Effector memory CD4-positive, alpha-beta T cell (primary cell): ENCODE results near the gene PBOV1.

Experiments
- DNase-seq, 3 donors: peaks; one replicate each; pipeline ENCODE4 v3.0.0-alpha.2; 2020
- H3K27ac ChIP-seq: 2 replicates; pipeline ENCODE4 v1.7.0; 2013; ENCODE audit warnings: mild to moderate bottlenecking, low read length, moderate library complexity; ENCODE audit not compliant: insufficient read depth, poor library complexity, severe bottlenecking
- H3K27me3 ChIP-seq: replicated peaks from 2 replicates; pipeline ENCODE4 v1.7.0; 2013; ENCODE audit warnings: mild to moderate bottlenecking, low read length; ENCODE audit not compliant: insufficient read depth, control insufficient read depth, poor library complexity, severe bottlenecking
- H3K36me3 ChIP-seq: 2 replicates; pipeline ENCODE4 v1.7.0; 2013; ENCODE audit warnings: mild to moderate bottlenecking, low read length, moderate library complexity; ENCODE audit not compliant: control insufficient read depth, insufficient read depth
- H3K4me1 ChIP-seq: 2 replicates; pipeline ENCODE4 v1.7.0; 2013; ENCODE audit warnings: low read length, mild to moderate bottlenecking; ENCODE audit not compliant: control insufficient read depth, insufficient read depth, poor library complexity, severe bottlenecking
- H3K4me3 ChIP-seq: 2 replicates; pipeline ENCODE4 v1.7.0; 2013; ENCODE audit warnings: low read length, low read depth, mild to moderate bottlenecking; ENCODE audit not compliant: insufficient read depth, poor library complexity, severe bottlenecking
- H3K9me3 ChIP-seq: 2 replicates; pipeline ENCODE4 v1.7.0; 2013; ENCODE audit warnings: mild to moderate bottlenecking, low read length, moderate library complexity; ENCODE audit not compliant: control insufficient read depth

The PBOV1 gene

DNA sequence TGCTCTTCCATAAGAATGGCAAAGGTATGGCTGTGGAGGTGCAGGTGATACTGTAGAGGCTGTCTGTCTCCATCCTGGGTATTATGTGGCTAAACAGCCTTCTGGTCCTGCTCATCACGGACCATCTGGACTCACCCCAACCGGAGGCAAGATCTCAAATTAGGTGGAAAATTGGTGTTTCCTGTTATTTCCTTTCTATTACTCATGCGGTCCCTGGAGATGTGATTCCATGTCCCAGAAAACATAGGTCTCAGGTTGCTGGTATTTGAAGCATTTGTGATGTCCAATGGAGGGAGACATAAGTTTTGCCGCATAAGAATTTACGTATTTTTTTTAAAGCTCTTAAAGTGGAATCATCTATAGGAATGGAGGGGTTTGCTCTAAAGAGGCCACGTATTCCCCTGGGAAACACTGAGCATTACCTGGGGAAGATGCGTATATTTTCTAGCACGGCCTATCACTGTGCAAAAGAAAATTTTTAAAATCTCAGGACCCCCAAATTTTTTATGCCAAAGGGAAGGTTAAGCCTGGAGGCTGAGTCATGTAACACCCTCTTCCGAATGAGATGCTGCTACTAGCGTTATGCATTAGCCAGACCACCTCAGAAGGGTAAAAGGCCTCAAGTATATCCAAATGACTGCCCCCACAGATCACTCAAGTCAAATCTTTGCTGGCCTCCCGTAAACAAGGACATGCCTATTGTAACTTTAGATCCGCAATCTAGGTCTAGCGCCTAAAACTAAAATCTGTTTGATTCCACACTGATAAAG lies 22.4 kb upstream of the PBOV1 start:
- Histone ChIP-seq H3K27ac (no peak overlapping the region), H3K9me3 (no peaks in the 10 kb centered on the region), H3K4me1 (no peaks in the 10 kb centered on the region), H3K4me3 (no peak overlapping the region), H3K36me3 (no peaks in the 10 kb centered on the region), H3K27me3 (peaks cover 3% of the 10 kb centered on the region)
- no peak for DNase-seq

DNA sequence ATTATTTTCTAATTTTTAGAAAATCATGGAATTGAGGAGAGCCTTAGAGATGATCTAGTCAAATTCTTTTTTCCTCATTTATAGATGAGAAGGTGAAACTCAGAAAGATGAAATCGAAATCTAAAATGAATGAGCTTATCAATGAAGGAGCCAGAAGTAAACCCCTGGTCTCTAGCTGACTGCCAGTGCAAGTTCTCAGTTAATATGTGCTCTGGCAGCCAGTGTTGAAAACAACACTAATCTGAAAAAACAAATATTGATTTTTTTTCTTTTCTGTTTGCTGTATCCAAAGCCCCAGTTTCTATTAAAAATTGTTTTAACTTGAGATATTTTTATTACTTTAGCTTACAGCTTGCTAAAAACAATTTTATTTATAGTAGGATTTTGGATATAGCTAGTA lies 21.5 kb upstream of the PBOV1 start:
- no peak overlapping the region for H3K27ac ChIP-seq
- peaks cover 3% of the 10 kb centered on the region for H3K27me3 ChIP-seq
- no peaks in the 10 kb centered on the region for H3K9me3 ChIP-seq
- no peak for DNase-seq
- no peaks in the 10 kb centered on the region for H3K36me3 ChIP-seq
- no peak overlapping the region for H3K4me3 ChIP-seq
- no peaks in the 10 kb centered on the region for H3K4me1 ChIP-seq

DNA sequence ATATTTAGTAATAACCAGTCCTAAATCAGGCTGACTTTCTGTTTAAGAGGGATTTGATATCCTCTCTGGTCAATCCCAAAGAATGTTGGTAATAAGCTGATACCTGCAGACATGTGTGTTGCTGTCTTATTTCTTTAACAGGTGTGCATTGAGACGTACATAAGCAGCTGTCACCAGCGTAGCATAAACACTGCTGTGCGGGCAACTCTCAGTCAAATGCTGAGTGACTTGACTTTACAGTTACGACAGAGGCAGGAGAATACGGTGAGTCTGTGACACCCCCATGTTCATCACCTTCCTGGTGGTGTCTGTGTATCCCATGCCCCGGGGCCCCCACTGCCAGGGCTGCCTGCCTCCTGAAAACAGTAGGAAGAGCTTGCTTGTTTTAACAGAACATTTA lies 20.1 kb upstream of the PBOV1 start:
- Histone ChIP-seq H3K4me1 (no peaks in the 10 kb centered on the region), H3K4me3 (no peak overlapping the region), H3K9me3 (no peaks in the 10 kb centered on the region), H3K27me3 (peaks cover 3% of the 10 kb centered on the region), H3K36me3 (no peaks in the 10 kb centered on the region), H3K27ac (no peak overlapping the region)
- DNase-seq = no peak

DNA sequence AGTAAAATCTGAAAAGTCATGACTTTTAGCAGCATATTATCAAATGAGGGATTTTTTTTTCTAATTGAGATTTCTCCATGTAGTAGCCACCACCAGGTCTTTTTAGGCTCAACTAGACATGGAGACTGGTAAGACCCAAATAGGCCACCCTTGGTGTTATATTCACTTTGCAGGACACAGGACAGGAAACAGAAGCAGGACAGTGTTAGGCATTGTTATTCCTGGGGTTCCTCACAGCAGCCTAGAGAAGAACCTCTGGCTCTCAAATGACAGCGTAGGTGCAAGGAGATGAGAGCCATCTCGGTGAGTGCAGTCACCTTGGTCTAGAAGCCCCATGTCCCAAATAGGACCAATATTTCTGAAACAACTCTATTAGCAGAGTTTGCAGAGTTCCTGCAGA lies 19.2 kb upstream of the PBOV1 start:
- Histone ChIP-seq H3K4me1 (no peaks in the 10 kb centered on the region), H3K27me3 (peaks cover 3% of the 10 kb centered on the region), H3K36me3 (no peaks in the 10 kb centered on the region), H3K9me3 (no peaks in the 10 kb centered on the region), H3K4me3 (no peak overlapping the region), H3K27ac (no peak overlapping the region)
- DNase-seq = no peak

DNA sequence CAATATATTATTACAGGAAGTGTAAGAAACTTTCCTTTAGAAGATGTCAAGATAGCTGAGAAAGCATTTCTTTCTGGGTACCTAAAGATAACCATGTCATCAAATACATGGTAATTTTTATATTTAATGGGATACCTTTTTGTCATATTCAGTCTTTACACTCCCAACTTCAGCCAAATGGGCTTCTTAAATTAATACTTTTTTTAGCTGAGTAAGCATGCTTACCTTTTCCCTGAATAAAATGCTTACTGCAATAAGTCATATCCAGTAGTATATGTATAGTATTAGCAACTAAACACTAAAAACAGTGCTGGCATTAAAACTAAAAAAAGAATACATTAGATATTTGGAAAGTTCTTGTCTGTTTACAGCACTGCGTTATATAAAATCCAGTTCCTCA lies 17.4 kb upstream of the PBOV1 start:
- peaks cover 3% of the 10 kb centered on the region for H3K27me3 ChIP-seq
- H3K36me3 ChIP-seq = no peaks in the 10 kb centered on the region
- no peak overlapping the region for H3K27ac ChIP-seq
- DNase-seq = no peak
- H3K4me3 ChIP-seq = no peak overlapping the region
- H3K4me1 ChIP-seq = no peaks in the 10 kb centered on the region
- H3K9me3 ChIP-seq = no peaks in the 10 kb centered on the region

DNA sequence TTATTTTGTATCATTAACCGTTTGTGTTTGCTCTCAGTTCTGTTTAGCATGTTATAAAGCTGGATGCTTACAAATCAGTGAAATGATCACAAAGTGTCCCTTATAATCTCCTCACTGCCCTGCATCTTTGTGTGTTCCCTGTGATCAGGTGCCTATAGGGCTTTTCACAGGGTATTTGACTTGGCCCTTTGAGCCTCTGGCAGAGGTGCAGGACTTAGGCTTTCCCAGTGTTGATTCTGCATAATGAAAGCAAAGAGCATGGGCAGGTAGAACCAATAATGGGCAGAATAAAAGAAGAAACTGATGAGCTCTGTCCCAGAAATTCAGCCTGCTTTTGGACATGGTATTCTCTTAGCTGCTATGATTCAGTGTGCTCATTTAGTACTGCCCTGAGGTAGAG lies 16.9 kb upstream of the PBOV1 start:
- H3K9me3 ChIP-seq = no peaks in the 10 kb centered on the region
- H3K36me3 ChIP-seq = no peaks in the 10 kb centered on the region
- no peak overlapping the region for H3K27ac ChIP-seq
- H3K4me1 ChIP-seq = no peaks in the 10 kb centered on the region
- no peak for DNase-seq
- H3K27me3 ChIP-seq = peaks cover 3% of the 10 kb centered on the region
- H3K4me3 ChIP-seq = no peak overlapping the region

DNA sequence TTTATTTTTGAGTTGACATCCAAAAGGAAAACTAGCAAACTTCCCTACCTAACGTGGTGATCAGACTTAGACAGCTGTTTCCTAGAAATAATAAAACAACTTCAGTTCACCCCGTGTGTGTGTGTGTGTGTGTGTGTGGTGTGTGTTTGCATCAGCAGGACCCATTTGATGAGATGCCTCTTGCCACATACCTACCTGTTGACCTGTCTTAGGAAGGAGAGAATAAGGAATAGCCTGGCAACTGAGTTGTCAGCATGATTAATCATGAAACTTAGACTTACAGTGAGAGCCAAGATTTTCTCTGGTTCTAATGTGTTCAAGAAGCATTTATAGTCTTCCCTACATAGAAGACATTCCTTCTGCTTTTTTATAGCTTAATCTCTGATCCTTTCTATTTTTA lies 16.1 kb upstream of the PBOV1 start:
- Histone ChIP-seq H3K4me3 (no peak overlapping the region), H3K9me3 (no peaks in the 10 kb centered on the region), H3K27me3 (peaks cover 3% of the 10 kb centered on the region), H3K27ac (no peak overlapping the region), H3K36me3 (no peaks in the 10 kb centered on the region), H3K4me1 (no peaks in the 10 kb centered on the region)
- no peak for DNase-seq

DNA sequence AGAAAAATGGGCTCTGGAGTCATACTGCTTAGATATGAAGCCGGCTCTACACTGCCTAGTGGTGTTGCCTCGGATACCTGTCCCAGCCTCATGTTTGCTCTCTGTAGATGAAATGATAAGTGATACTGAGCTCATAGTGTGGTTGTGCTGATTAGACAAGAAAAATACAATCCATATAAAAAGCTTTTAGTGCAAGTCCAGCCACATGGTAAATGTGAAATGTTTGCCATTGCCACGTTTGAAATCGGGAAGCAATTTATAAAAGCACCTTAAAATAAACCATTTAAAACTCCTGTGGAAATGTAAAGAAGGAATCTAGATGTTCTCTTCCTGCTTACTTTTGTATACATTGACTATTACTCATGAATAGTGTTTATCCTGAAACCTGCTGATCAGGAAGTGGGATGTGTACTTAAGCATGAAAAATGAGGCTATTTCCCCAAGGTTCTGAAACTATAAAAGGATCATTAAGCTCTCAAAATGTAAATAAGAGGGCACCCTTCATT lies 13.1 kb upstream of the PBOV1 start:
- Histone ChIP-seq H3K36me3 (no peaks in the 10 kb centered on the region), H3K27me3 (no peaks in the 10 kb centered on the region), H3K27ac (no peak overlapping the region), H3K4me3 (no peak overlapping the region), H3K4me1 (no peaks in the 10 kb centered on the region), H3K9me3 (no peaks in the 10 kb centered on the region)
- no peak for DNase-seq

DNA sequence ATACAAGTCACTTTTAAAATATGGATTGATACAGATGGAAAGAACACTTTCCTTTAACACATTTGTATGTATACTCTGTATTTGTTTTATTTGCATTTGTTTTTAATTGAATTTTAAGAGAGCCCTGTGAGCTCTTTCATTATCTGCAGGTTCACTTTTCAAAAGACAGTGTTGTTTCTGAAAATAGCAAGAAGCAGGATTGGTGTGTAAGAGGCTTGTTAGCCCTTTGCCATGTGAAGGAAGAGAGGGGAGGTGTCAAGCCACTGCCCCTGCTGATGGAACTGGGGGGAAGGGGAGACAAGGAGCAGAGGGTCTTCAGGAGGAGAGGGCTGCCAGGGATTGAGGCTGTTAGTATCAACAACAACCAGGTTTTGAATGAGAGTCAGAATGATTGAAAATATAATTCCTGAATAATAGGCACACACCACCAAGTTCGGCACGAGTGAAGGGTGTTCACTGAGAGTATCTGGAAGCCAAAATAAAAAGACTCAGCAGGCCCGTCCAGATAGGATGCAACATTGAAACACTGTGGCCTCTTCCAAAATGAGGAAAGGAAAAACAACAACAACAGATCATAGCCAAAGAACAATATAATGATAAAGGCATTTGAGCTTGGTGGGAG lies 12.6 kb upstream of the PBOV1 start:
- Histone ChIP-seq H3K27me3 (no peaks in the 10 kb centered on the region), H3K4me1 (no peaks in the 10 kb centered on the region), H3K4me3 (no peak overlapping the region), H3K9me3 (no peaks in the 10 kb centered on the region), H3K36me3 (no peaks in the 10 kb centered on the region), H3K27ac (no peak overlapping the region)
- no peak for DNase-seq

DNA sequence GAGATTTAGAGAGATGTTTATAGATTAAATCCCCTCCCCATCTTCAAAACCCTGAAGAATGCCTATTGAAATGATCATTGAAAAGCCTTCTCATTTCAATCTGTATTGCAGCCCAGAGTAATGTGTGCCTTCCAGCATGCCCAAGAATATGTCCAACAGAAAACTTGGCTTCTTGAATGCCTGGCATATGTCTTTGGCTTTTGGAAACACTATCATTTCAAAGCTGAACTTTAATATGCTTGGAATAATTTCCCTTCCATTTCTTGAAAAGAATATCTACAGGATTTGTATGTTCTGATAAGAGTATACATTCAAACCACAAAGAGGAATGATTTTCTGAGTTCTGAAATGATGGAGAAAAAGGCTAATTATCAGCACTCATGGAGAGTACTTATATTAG lies 11.9 kb upstream of the PBOV1 start:
- Histone ChIP-seq H3K9me3 (no peaks in the 10 kb centered on the region), H3K36me3 (no peaks in the 10 kb centered on the region), H3K27ac (no peak overlapping the region), H3K27me3 (no peaks in the 10 kb centered on the region), H3K4me1 (no peaks in the 10 kb centered on the region), H3K4me3 (no peak overlapping the region)
- DNase-seq = no peak
